GM23248 (cell line): ENCODE results near the gene ALK. TPM values are rescaled to one million over a fixed set of nuclear protein-coding genes. Genes with fewer than 3 reads are reported as not detected.

Source experiments
- DNase-seq: peaks from one replicate; pipeline ENCODE4 v3.0.0-alpha.2; 2015
- H2AFZ ChIP-seq: fragments of 200-600 bp; sonication (generic); 2 replicates; pipeline ENCODE4 v1.6.1; 2016; ENCODE audit warnings: antibody characterized with exemption
- H3F3A ChIP-seq: fragments of 200-600 bp; sonication (generic); 2 replicates; pipeline ENCODE4 v1.6.1; 2016; ENCODE audit warnings: mild to moderate bottlenecking, antibody characterized with exemption, mixed run types; ENCODE audit not compliant: insufficient read depth
- H3K27ac ChIP-seq: fragments of 200-600 bp; sonication (generic); 2 replicates; pipeline ENCODE4 v1.5.1; 2016; ENCODE audit warnings: mild to moderate bottlenecking
- H3K27me3 ChIP-seq: fragments of 200-600 bp; sonication (generic); replicated peaks from 2 replicates; pipeline ENCODE4 v1.6.1; 2016; ENCODE audit warnings: mild to moderate bottlenecking; ENCODE audit not compliant: insufficient read depth
- H3K36me3 ChIP-seq: fragments of 200-600 bp; sonication (generic); 2 replicates; pipeline ENCODE4 v1.6.1; 2016; ENCODE audit warnings: low read depth, mild to moderate bottlenecking
- H3K4me1 ChIP-seq: fragments of 200-600 bp; sonication (generic); 2 replicates; pipeline ENCODE4 v1.6.1; 2016; ENCODE audit warnings: mild to moderate bottlenecking; ENCODE audit not compliant: insufficient read depth
- H3K4me2 ChIP-seq: fragments of 200-600 bp; sonication (generic); one replicate; pipeline ENCODE4 v1.6.1; 2016; ENCODE audit warnings: mild to moderate bottlenecking; ENCODE audit not compliant: unreplicated experiment
- H3K4me3 ChIP-seq: fragments of 200-600 bp; sonication (generic); 2 replicates; pipeline ENCODE4 v1.5.1; 2016; ENCODE audit warnings: mild to moderate bottlenecking
- H3K79me2 ChIP-seq: fragments of 200-600 bp; sonication (generic); 2 replicates; pipeline ENCODE4 v1.6.1; 2016; ENCODE audit warnings: mild to moderate bottlenecking; ENCODE audit not compliant: insufficient read depth
- H3K9ac ChIP-seq: fragments of 200-600 bp; sonication (generic); 2 replicates; pipeline ENCODE4 v1.6.1; 2016; ENCODE audit warnings: mild to moderate bottlenecking
- H3K9me2 ChIP-seq: fragments of 200-600 bp; sonication (generic); 2 replicates; pipeline ENCODE4 v1.6.1; 2016; ENCODE audit warnings: mixed run types, mild to moderate bottlenecking, moderate library complexity; ENCODE audit not compliant: insufficient read depth
- H3K9me3 ChIP-seq: fragments of 200-600 bp; sonication (generic); one replicate; pipeline ENCODE4 v1.6.1; 2017; ENCODE audit warnings: low read depth
- H4K20me1 ChIP-seq: fragments of 200-600 bp; sonication (generic); 2 replicates; pipeline ENCODE4 v1.6.0; 2016; ENCODE audit not compliant: insufficient read depth
- EZH2 ChIP-seq: fragments of 200-600 bp; sonication (generic); IDR thresholded peaks from 2 replicates; pipeline ENCODE4 v1.6.1; 2018; ENCODE audit warnings: antibody characterized with exemption, mild to moderate bottlenecking; ENCODE audit not compliant: insufficient read depth, poor library complexity, severe bottlenecking
- EZH2phosphoT487 ChIP-seq: fragments of 200-600 bp; sonication (generic); IDR thresholded peaks from 2 replicates; pipeline ENCODE4 v1.6.1; 2018; ENCODE audit warnings: antibody characterized with exemption, moderate library complexity, mild to moderate bottlenecking, low read depth; ENCODE audit not compliant: insufficient read depth
- WGBS, 2 experiments: methylation state at CpG; one replicate each; pipeline ENCODE4 v1.1.6; 2015 to 2017; ENCODE audit warnings: low lambda C conversion rate in 2 of 2, low coverage in 1 of 2; ENCODE audit errors: missing lambda C conversion rate in 2 of 2; 5-methylcytosine and 5-hydroxymethylcytosine counted together
- in situ Hi-C: fragments of 300-500 bp; cut with MboI; formaldehyde crosslinking; loops from 2 replicates; pipeline ENCODE4 v1.15.0; 2020
- polyA plus RNA-seq: library from polyadenylated mRNA; unstranded; fragments of >200 nt; fragmentation: Nextera tagmentation; extraction: Ambion mirVana; gene quantifications from 2 replicates; pipeline ENCODE4 v1.2.1, GENCODE V29; 2016
- total RNA-seq: library from RNA; depleted of rRNA; stranded (reverse); fragments of >200 nt; shearing (Covaris generic); gene quantifications from 2 replicates; pipeline ENCODE4 v1.2.3, GENCODE V29; 2014

Gene ALK
- total and polyA plus RNA-seq, 2 experiments from 2014 or later = under 0.01 to 0.05 TPM

DNA sequence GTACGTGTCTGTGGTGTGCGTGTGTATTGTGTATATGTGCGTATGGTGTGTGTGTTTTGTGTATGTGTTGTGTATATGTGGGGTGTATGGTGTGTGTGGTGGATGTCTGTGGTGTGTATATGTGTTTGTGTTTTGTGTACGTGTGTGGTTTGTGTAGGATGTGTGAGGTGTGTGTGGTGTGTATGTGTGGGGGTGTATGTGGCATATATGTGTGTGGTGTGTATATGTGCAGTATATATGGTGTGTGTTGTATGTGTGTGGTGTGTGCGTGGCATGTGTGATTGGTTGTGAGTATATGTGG is 704.8 kb downstream of the ALK start:
- 70 to 71% methylated on average over 5 of the region's 5 CpGs for WGBS, 2 experiments
- Histone ChIP-seq H3K9ac (no peak overlapping the region), H3K36me3 (no peaks in the 10 kb centered on the region), H3F3A (peaks cover 4% of the 10 kb centered on the region; the same call in 1 of the 2 replicates), H3K27me3 (peaks cover 7% of the 10 kb centered on the region; the same call in 1 of the 2 replicates), H3K79me2 (no peaks in the 10 kb centered on the region), H3K9me2 (no peaks in the 10 kb centered on the region), H3K4me3 (no peak overlapping the region), H3K9me3 (no peaks in the 10 kb centered on the region), H3K27ac (no peak overlapping the region), H3K4me2 (no peak overlapping the region), H4K20me1 (no peaks in the 10 kb centered on the region), H3K4me1 (no peaks in the 10 kb centered on the region), H2AFZ (no peak overlapping the region)
- TF ChIP-seq EZH2 (no peak), EZH2phosphoT487 (no peak)
- in situ Hi-C loops = no loop called here
- DNase-seq = no peak

DNA sequence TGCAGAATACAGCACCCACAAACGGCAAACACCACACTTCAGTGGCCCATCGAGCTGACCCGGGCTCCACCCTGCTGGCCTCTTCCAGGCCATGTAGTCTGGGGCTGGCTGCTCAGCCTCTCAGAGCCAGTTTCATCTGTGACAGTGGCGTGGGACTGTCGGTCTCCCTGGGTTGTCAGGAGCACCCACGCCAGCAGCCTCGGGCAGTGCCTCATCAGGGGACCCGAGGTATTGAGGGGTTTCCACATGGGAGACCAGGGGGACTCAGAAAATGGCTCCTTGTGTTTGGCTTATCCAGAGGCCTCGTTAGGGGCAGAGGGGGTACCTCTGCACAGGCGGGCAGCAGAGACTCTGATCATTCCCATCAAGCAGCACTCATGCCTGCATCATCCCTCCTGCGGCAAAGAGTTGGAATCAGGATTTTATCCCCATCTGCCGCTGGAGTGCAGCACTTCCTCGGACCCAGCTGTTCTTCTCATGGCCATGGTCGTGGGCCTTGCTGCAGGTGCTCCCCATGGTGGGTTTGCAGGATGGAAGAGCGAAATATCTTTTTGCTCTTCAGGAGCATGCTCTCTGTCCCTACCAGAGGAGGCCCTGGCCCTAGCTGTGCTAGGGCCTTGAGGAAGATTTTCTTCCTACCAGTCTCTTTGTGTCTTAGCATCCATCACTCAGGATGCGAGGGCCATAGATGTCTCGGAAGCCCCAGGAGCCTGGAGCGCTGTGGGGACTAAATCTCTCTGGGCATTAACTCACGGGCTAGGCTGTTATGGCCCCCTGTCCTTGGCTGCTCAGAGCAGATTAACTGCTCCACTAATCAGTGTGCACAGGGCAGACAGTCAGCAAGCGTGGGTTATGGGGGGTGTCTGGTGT is 705.4 kb downstream of the ALK start:
- Histone ChIP-seq H3K9me2 (no peaks in the 10 kb centered on the region), H4K20me1 (no peaks in the 10 kb centered on the region), H3F3A (peaks cover 4% of the 10 kb centered on the region; the same call in 1 of the 2 replicates), H2AFZ (no peak overlapping the region), H3K4me2 (no peak overlapping the region), H3K27ac (no peak overlapping the region), H3K36me3 (no peaks in the 10 kb centered on the region), H3K27me3 (peaks cover 7% of the 10 kb centered on the region; the same call in 1 of the 2 replicates), H3K9me3 (no peaks in the 10 kb centered on the region), H3K9ac (no peak overlapping the region), H3K79me2 (no peaks in the 10 kb centered on the region), H3K4me3 (no peak overlapping the region), H3K4me1 (no peaks in the 10 kb centered on the region)
- in situ Hi-C loops = no loop called here
- no peak for DNase-seq
- 63 to 70% methylated on average over 19 to 20 of the region's 20 CpGs for WGBS, 2 experiments
- TF ChIP-seq EZH2 (no peak), EZH2phosphoT487 (no peak)

DNA sequence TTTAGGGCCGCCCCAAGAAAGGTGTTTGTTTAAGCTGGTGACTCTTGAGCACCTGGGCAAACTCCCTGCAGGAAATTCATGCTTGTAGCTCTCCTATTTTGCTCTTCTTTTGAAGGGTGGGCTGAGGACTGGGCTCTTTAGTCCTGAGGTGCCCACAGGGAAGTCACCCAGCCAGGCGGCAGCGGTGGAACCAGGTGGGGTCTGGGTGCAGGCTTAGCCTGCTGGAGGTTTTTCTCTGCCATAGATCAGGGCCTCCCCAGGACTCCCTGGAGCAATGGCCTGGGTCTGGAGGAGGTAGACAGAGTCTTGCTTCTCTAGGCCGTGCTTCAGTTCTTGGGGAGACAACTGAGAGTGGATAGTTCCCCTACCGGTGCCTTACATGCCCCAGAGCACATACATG is 706.3 kb downstream of the ALK start:
- no peak for TF ChIP-seq EZH2phosphoT487
- TF ChIP-seq EZH2 = no peak
- H3K4me2 ChIP-seq = no peak overlapping the region

DNA sequence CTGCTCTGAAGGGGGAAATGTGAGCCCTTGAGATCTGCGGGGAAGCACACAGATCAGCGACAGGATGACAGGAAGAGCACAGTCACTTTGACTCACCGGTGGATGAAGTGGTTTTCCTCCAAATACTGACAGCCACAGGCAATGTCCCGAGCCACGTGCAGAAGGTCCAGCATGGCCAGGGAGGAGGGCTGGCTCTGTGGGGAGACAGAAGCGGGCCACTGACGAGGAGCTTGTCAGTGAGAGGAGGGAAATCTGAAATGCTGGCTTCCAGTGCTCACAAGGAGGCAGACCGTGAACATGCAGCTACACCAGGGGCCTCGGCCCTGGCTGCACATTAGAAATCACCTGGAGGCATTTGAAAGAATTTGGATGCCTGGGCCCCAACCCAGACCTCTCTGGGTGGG is 707.5 kb downstream of the ALK start:
- no peaks in the 10 kb centered on the region for H4K20me1 ChIP-seq
- no peak overlapping the region for H3K4me3 ChIP-seq
- DNase-seq = peak; percentile 27
- TF ChIP-seq EZH2 (no peak), EZH2phosphoT487 (no peak)
- no peak overlapping the region for H3K9ac ChIP-seq
- peaks cover 4% of the 10 kb centered on the region; the same call in 1 of the 2 replicates for H3F3A ChIP-seq
- no peaks in the 10 kb centered on the region for H3K27me3 ChIP-seq
- in situ Hi-C loops = no loop called here
- no peak overlapping the region for H3K27ac ChIP-seq
- WGBS, 2 experiments = 43 to 55% methylated on average over 9 of the region's 9 CpGs
- H3K36me3 ChIP-seq = no peaks in the 10 kb centered on the region
- H3K4me2 ChIP-seq = no peak overlapping the region
- no peaks in the 10 kb centered on the region for H3K9me3 ChIP-seq
- H3K79me2 ChIP-seq = no peaks in the 10 kb centered on the region
- H2AFZ ChIP-seq = no peak overlapping the region
- no peaks in the 10 kb centered on the region for H3K4me1 ChIP-seq
- no peaks in the 10 kb centered on the region for H3K9me2 ChIP-seq

More for the DNA sequence above, 706.3 kb downstream of the ALK start:
- H3K9me3 ChIP-seq = no peaks in the 10 kb centered on the region
- no peak overlapping the region for H3K9ac ChIP-seq
- in situ Hi-C loops = no loop called here
- no peak for DNase-seq
- H3K4me1 ChIP-seq = no peaks in the 10 kb centered on the region
- H3K27me3 ChIP-seq = 0 out of 2 replicates have a peak, but pooled peaks cover under 1% of the 10 kb centered on the region
- H3K27ac ChIP-seq = no peak overlapping the region
- no peaks in the 10 kb centered on the region for H4K20me1 ChIP-seq
- H2AFZ ChIP-seq = no peak overlapping the region
- no peaks in the 10 kb centered on the region for H3K36me3 ChIP-seq
- 83 to 91% methylated on average over 5 of the region's 5 CpGs for WGBS, 2 experiments
- H3K4me3 ChIP-seq = no peak overlapping the region
- peaks cover 4% of the 10 kb centered on the region; the same call in 1 of the 2 replicates for H3F3A ChIP-seq
- no peaks in the 10 kb centered on the region for H3K9me2 ChIP-seq
- no peaks in the 10 kb centered on the region for H3K79me2 ChIP-seq
